HepG2 (cell line): ENCODE data around the gene YPEL5. TPM values are rescaled to one million over a fixed set of nuclear protein-coding genes. Genes with fewer than 3 reads are reported as not detected.

ENCODE experiments used
- ATAC-seq: fragments of 200-7000 bp; cut with Tn5 transposase; 3 replicates; pipeline ENCODE4 v1.9.1; 2020; ENCODE audit warnings: mild to moderate bottlenecking, moderate library complexity
- BruUV-seq: library from RNA; stranded (reverse); fragments of 400-500 nt; replicated peaks from 2 replicates; lab custom pipeline; 2021; lab: Mats Ljungman, UMichigan
- CTCF ChIA-PET: fragments of 300-600 bp; formaldehyde crosslinking; extraction: SDS; loops from one replicate; lab custom pipeline; 2021; ENCODE audit warnings: low total read pairs, inconsistent platforms, low intra/inter-chr PET ratio; lab: Yijun Ruan, JAX
- POLR2A ChIA-PET: fragments of 350-600 bp; sonication (Branson Sonifier 250); formaldehyde crosslinking; loops from one replicate; lab custom pipeline; 2020; ENCODE audit warnings: antibody characterized with exemption, inconsistent platforms; lab: Yijun Ruan, JAX
- DNase-seq: peaks from one replicate; pipeline ENCODE4 v3.0.0-alpha.2; 2015; ENCODE audit warnings: low spot score
- FAIRE-seq: peaks from 3 replicates; lab custom pipeline; 2011; peaks lifted over from hg19 to GRCh38; lab: Jason Lieb, UNC
- H2AFZ ChIP-seq: one replicate; pipeline ENCODE4 v1.6.1; 2011; ENCODE audit warnings: low read length, inconsistent platforms
- H3K27ac ChIP-seq: fragments of 300-600 bp; 3 replicates; pipeline ENCODE4 v1.8.0; 2011; ENCODE audit warnings: mixed run types, mild to moderate bottlenecking, mixed read lengths, low read length, inconsistent platforms; ENCODE audit not compliant: insufficient read depth; ENCODE audit errors: extremely low read length
- H3K27me3 ChIP-seq, 2 experiments: fragments of 200-600 bp in 1 of 2; 2 replicates in 1 of 2; 3 replicates in 1 of 2; pipeline versions ENCODE4 v1.6.0 to v1.8.0; 2011; ENCODE audit warnings: low read length in 2 of 2, mild to moderate bottlenecking in 2 of 2, moderate library complexity in 2 of 2, inconsistent platforms in 1 of 2; ENCODE audit not compliant: insufficient read depth in 2 of 2, control insufficient read depth in 1 of 2
- H3K36me3 ChIP-seq, 2 experiments: fragments of 200-600 bp in 1 of 2; replicated peaks in 1 of 2; 2 replicates in 1 of 2; 3 replicates in 1 of 2; pipeline versions ENCODE4 v1.5.1 to v1.8.0; 2011; ENCODE audit warnings: low read length in 2 of 2, inconsistent platforms in 1 of 2; ENCODE audit not compliant: insufficient read depth in 2 of 2, control insufficient read depth in 1 of 2
- H3K4me1 ChIP-seq: 2 replicates; pipeline ENCODE4 v1.5.1; 2012; ENCODE audit warnings: low read length, inconsistent platforms; ENCODE audit not compliant: insufficient read depth
- H3K4me2 ChIP-seq: 2 replicates; pipeline ENCODE4 v1.6.0; 2011; ENCODE audit warnings: low read depth, low read length, inconsistent platforms
- H3K4me3 ChIP-seq, 3 experiments: fragments of 200-600 bp in 1 of 3; sonication (generic), shearing (Covaris generic) in 1 of 3; replicated peaks in 1 of 3; 2 replicates each; pipeline ENCODE4 v1.5.1; 2011 to 2016; ENCODE audit warnings: low read length in 3 of 3, inconsistent platforms in 2 of 3, low read depth in 2 of 3, mild to moderate bottlenecking in 2 of 3, control low read depth in 1 of 3, mixed read lengths in 1 of 3; ENCODE audit not compliant: insufficient read depth in 1 of 3
- H3K79me2 ChIP-seq: one replicate; pipeline ENCODE4 v1.6.1; 2011; ENCODE audit warnings: low read length, inconsistent platforms; ENCODE audit not compliant: insufficient read depth
- H3K9ac ChIP-seq: 2 replicates; pipeline ENCODE4 v1.6.0; 2011; ENCODE audit warnings: mild to moderate bottlenecking, low read depth, low read length, inconsistent platforms; ENCODE audit not compliant: insufficient read depth
- H3K9me3 ChIP-seq: 2 replicates; pipeline ENCODE4 v1.5.1; 2012; ENCODE audit warnings: mild to moderate bottlenecking, low read length
- H4K20me1 ChIP-seq: 2 replicates; pipeline ENCODE4 v1.6.0; 2011; ENCODE audit warnings: inconsistent platforms, mild to moderate bottlenecking, low read length, moderate library complexity; ENCODE audit not compliant: insufficient read depth
- DBP ChIP-seq: sonication (generic); formaldehyde crosslinking; IDR thresholded peaks from 2 replicates; pipeline ENCODE4 v1.4.0; 2020; ENCODE audit warnings: missing genetic modification reagents; ENCODE audit errors: not compliant biosample characterization
- ERF ChIP-seq: IDR thresholded peaks from 2 replicates; pipeline ENCODE4 v1.6.1; 2018; ENCODE audit warnings: missing biosample characterization, missing genetic modification reagents
- FOXP4 ChIP-seq: sonication (generic); formaldehyde crosslinking; IDR thresholded peaks from 2 replicates; pipeline ENCODE4 v1.4.0; 2020; ENCODE audit warnings: missing genetic modification reagents
- MXI1 ChIP-seq: IDR thresholded peaks from 3 replicates; pipeline ENCODE4 v1.6.1; 2012; ENCODE audit warnings: low read depth, low read length, inconsistent platforms, borderline replicate concordance
- RAD21 ChIP-seq: fragments of 450-650 bp; formaldehyde crosslinking; IDR thresholded peaks from 2 replicates; pipeline ENCODE4 v1.5.0; 2020; ENCODE audit warnings: mild to moderate bottlenecking
- SRSF4 ChIP-seq: fragments of 200-400 bp; formaldehyde crosslinking; IDR thresholded peaks from one replicate; pipeline ENCODE4 v1.6.1; 2018; ENCODE audit warnings: mild to moderate bottlenecking, low read depth, low read length, moderate library complexity; ENCODE audit not compliant: poor library complexity, severe bottlenecking
- TFDP1 ChIP-seq: IDR thresholded peaks from 2 replicates; pipeline ENCODE4 v1.6.1; 2016; ENCODE audit warnings: missing compliant biosample characterization, missing genetic modification reagents, borderline replicate concordance
- TIGD3 ChIP-seq: sonication (generic); formaldehyde crosslinking; IDR thresholded peaks from 2 replicates; pipeline ENCODE4 v1.5.1; 2020; ENCODE audit warnings: mild to moderate bottlenecking, missing genetic modification reagents, borderline replicate concordance
- ZNF670 ChIP-seq: sonication (generic); formaldehyde crosslinking; IDR thresholded peaks from 2 replicates; pipeline ENCODE4 v1.8.0; 2022; ENCODE audit warnings: mild to moderate bottlenecking, missing genetic modification reagents, borderline replicate concordance
- WGBS: methylation state at CpG from one replicate; pipeline ENCODE4 v1.1.6; 2017; ENCODE audit warnings: low lambda C conversion rate; 5-methylcytosine and 5-hydroxymethylcytosine counted together
- in situ Hi-C: cut with HindIII; loops from 2 replicates; pipeline ENCODE4 v1.10.0; 2017; ENCODE audit warnings: low pct_unique_long_range_greater_than_20kb; ENCODE audit not compliant: extremely low pct_ligation_motif_present
- intact Hi-C: fragments of 100-400 bp; cut with micrococcal nuclease; formaldehyde crosslinking; loops from one replicate; pipeline ENCODE4 v1.10.0; 2022; ENCODE audit not compliant: unreplicated experiment
- polyA plus RNA-seq, 8 experiments: library from polyadenylated mRNA; depleted of rRNA in 3 of 8; stranded (reverse) in 7 of 8; unstranded in 1 of 8; fragments of >200 nt; fragmentation: Illumina TruSeq in 4 of 8; extraction: Trizol in 4 of 8; gene quantifications; 2 replicates each; pipeline versions ENCODE4 v1.2.1 to v1.2.3, GENCODE V29; 2011 to 2016; ENCODE audit warnings: low read depth in 4 of 8, missing spikeins in 1 of 8, mixed read lengths in 1 of 8; ENCODE audit not compliant: insufficient read depth in 1 of 8
- total RNA-seq, 5 experiments: library from RNA; depleted of rRNA; stranded (reverse); fragments of >200 nt; fragmentation: Illumina TruSeq; extraction: Trizol; gene quantifications; 2 replicates each; pipeline ENCODE4 v1.2.3, GENCODE V29; 2016; ENCODE audit warnings: low read depth in 1 of 5
- TF ChIP-seq, protein P1 (sequence below): IDR thresholded peaks from 2 replicates; pipeline ENCODE4 v1.4.0; 2020; ENCODE audit warnings: mild to moderate bottlenecking, missing genetic modification reagents
- TF ChIP-seq, protein P2 (sequence below): sonication (generic); formaldehyde crosslinking; IDR thresholded peaks from 2 replicates; pipeline ENCODE4 v1.4.0; 2020; ENCODE audit warnings: missing genetic modification reagents

Gene YPEL5
- total and polyA plus RNA-seq, 2 of the 13 experiments (the other 11 are each of a cell fraction or from before 2014, with no cell fraction given): 12.7 to 49.7 TPM

GRCh38 chr2:30155202-30155601 lies 8.4 kb downstream of the YPEL5 start:
- Histone ChIP-seq H3K36me3 (peaks cover 9 to 26% of the 10 kb centered on the region in 2 experiments), H3K4me2 (no peak overlapping the region), H3K9me3 (no peaks in the 10 kb centered on the region), H3K79me2 (no peaks in the 10 kb centered on the region), H3K27ac (no peak overlapping the region), H2AFZ (no peak overlapping the region), H3K4me3 (no peak overlapping the region), H4K20me1 (0 out of 2 replicates have a peak, but pooled peaks cover 5% of the 10 kb centered on the region), H3K27me3 (no peaks in the 10 kb centered on the region), H3K4me1 (peaks cover 29% of the 10 kb centered on the region), H3K9ac (no peak overlapping the region)
- DNase-seq: no peak
- POLR2A ChIA-PET: interaction anchor here (1.7 kb wide), 1 partner anchor 9 kb away, joined by 11 read pairs; the partner anchor contains the start of gene YPEL5
- FAIRE-seq: no peak
- ATAC-seq: no peak
- in situ Hi-C loops (no loop called here), intact Hi-C loops (no loop called here)
- BruUV-seq: no TSS peak
- CTCF ChIA-PET: no interaction called here
- WGBS: 99% methylated on average over 2 of the region's 2 CpGs
- no peak for TF ChIP-seq RAD21 (CRISPR knock-in tag)
- TF ChIP-seq, protein P1, sequence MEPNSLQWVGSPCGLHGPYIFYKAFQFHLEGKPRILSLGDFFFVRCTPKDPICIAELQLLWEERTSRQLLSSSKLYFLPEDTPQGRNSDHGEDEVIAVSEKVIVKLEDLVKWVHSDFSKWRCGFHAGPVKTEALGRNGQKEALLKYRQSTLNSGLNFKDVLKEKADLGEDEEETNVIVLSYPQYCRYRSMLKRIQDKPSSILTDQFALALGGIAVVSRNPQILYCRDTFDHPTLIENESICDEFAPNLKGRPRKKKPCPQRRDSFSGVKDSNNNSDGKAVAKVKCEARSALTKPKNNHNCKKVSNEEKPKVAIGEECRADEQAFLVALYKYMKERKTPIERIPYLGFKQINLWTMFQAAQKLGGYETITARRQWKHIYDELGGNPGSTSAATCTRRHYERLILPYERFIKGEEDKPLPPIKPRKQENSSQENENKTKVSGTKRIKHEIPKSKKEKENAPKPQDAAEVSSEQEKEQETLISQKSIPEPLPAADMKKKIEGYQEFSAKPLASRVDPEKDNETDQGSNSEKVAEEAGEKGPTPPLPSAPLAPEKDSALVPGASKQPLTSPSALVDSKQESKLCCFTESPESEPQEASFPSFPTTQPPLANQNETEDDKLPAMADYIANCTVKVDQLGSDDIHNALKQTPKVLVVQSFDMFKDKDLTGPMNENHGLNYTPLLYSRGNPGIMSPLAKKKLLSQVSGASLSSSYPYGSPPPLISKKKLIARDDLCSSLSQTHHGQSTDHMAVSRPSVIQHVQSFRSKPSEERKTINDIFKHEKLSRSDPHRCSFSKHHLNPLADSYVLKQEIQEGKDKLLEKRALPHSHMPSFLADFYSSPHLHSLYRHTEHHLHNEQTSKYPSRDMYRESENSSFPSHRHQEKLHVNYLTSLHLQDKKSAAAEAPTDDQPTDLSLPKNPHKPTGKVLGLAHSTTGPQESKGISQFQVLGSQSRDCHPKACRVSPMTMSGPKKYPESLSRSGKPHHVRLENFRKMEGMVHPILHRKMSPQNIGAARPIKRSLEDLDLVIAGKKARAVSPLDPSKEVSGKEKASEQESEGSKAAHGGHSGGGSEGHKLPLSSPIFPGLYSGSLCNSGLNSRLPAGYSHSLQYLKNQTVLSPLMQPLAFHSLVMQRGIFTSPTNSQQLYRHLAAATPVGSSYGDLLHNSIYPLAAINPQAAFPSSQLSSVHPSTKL (CRISPR knock-in tag): no peak
- no peak for TF ChIP-seq SRSF4
- TF ChIP-seq MXI1: no peak
- TF ChIP-seq TFDP1 (CRISPR knock-in tag): no peak
- TF ChIP-seq, protein P2, sequence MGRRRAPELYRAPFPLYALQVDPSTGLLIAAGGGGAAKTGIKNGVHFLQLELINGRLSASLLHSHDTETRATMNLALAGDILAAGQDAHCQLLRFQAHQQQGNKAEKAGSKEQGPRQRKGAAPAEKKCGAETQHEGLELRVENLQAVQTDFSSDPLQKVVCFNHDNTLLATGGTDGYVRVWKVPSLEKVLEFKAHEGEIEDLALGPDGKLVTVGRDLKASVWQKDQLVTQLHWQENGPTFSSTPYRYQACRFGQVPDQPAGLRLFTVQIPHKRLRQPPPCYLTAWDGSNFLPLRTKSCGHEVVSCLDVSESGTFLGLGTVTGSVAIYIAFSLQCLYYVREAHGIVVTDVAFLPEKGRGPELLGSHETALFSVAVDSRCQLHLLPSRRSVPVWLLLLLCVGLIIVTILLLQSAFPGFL: no peak
- TF ChIP-seq ERF: no peak
- no peak for TF ChIP-seq ZNF670 (CRISPR knock-in tag)
- no peak for TF ChIP-seq FOXP4 (CRISPR knock-in tag)
- no peak for TF ChIP-seq TIGD3
- TF ChIP-seq DBP: no peak
